Lower leg skin (tissue), 3 donors: ENCODE measurements around the gene RNF13.

Experiments used
- POLR2A ChIP-seq, 2 donors: fragments of 450-650 bp; IDR thresholded peaks; one replicate each; pipeline ENCODE4 v1.6.1; 2016 to 2017; ENCODE audit warnings: antibody characterized with exemption in 2 of 2, mild to moderate bottlenecking in 1 of 2, moderate library complexity in 1 of 2
- TF ChIP-seq, protein P1 (sequence below), 3 donors: fragments of 450-650 bp; IDR thresholded peaks; one replicate each; pipeline ENCODE4 v1.5.1; 2016; ENCODE audit warnings: antibody characterized with exemption in 3 of 3, mild to moderate bottlenecking in 3 of 3, moderate library complexity in 2 of 3

DNA sequence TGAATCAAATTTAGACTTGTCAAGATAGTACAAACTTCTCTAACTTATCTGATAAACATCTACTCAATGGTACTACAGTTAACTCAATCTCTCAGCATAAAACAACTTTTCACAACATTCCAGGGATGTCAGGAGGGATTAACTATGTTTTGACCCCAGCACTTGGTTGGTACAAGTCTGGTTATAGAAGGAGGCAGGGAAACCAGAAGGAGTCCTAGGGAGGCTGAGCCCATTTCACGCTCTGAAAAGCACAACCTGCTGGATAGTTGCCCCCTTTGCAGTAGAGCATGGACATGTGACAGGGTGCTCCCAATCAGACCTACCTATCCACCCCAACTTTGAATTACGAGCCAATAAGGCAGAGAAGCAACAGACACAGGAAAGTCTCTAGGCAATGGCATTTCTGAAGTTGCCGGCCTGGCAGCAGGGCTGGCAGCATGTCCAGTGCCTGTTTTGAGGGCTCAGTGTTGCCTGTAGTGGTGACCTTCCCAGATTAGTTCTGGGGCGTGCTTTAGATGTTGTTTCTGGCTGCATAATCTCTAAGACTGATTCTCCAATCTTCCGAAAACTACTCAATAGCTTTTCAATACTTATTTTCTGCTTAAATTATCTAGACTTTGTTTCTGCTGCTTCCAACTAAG is 28.8 kb upstream of the RNF13 start:
- no peak for TF ChIP-seq POLR2A (IDR thresholded peaks at IDR 0.05)
- TF ChIP-seq, protein P1, sequence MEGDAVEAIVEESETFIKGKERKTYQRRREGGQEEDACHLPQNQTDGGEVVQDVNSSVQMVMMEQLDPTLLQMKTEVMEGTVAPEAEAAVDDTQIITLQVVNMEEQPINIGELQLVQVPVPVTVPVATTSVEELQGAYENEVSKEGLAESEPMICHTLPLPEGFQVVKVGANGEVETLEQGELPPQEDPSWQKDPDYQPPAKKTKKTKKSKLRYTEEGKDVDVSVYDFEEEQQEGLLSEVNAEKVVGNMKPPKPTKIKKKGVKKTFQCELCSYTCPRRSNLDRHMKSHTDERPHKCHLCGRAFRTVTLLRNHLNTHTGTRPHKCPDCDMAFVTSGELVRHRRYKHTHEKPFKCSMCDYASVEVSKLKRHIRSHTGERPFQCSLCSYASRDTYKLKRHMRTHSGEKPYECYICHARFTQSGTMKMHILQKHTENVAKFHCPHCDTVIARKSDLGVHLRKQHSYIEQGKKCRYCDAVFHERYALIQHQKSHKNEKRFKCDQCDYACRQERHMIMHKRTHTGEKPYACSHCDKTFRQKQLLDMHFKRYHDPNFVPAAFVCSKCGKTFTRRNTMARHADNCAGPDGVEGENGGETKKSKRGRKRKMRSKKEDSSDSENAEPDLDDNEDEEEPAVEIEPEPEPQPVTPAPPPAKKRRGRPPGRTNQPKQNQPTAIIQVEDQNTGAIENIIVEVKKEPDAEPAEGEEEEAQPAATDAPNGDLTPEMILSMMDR (IDR thresholded peaks at IDR 0.05) = no peak
